Measurements from ENCODE around the gene PCOLCE2.

GRCh38 chr3:142904639-142905436 is 16.0 kb upstream of the PCOLCE2 start:
- peak; percentile 50; the same call in 1 of the 2 replicates for TF ChIP-seq CTCF (conservative IDR thresholded peaks at IDR 0.05; ENCODE audit: low read depth, low read length)
- no peak for TF ChIP-seq EZH2 (IDR thresholded peaks at IDR 0.05; ENCODE audit: low read length, unreplicated experiment)

Data from PC-3 (cell line).